Tibial artery (tissue), 4 donors: ENCODE results near the gene CRYBA1.
"Not testable (repeated sequence)": the region's sequence is repeated elsewhere in the genome, so short reads cannot be mapped to it uniquely, and the experiment has no call there.

Source experiments
- DNase-seq, 2 donors: peaks; one replicate each; pipeline ENCODE4 v3.0.0-alpha.2; 2019
- H3K27ac ChIP-seq, 2 donors: fragments of 200-600 bp; sonication (generic) in 1 of 2; 1 replicate in 1 of 2; 2 replicates in 1 of 2; pipeline ENCODE4 v1.5.1; 2018 to 2019; ENCODE audit warnings: mild to moderate bottlenecking in 1 of 2
- H3K27me3 ChIP-seq, 2 donors: fragments of 200-600 bp; sonication (generic) in 1 of 2; one replicate each; pipeline versions ENCODE4 v1.5.1 to v1.6.0; 2016 to 2019
- H3K36me3 ChIP-seq, 3 donors: fragments of 200-600 bp; sonication (generic) in 2 of 3; one replicate each; pipeline ENCODE4 v1.5.1; 2016 to 2019; ENCODE audit warnings: mild to moderate bottlenecking in 2 of 3
- H3K4me1 ChIP-seq, 4 donors: fragments of 200-600 bp; sonication (generic) in 2 of 4; 1 replicate in 3 of 4; 2 replicates in 1 of 4; pipeline ENCODE4 v1.5.1; 2016 to 2019
- H3K4me3 ChIP-seq, 2 donors: fragments of 200-600 bp; sonication (generic) in 1 of 2; 1 replicate in 1 of 2; 2 replicates in 1 of 2; pipeline ENCODE4 v1.5.1; 2018 to 2019; ENCODE audit warnings: mild to moderate bottlenecking in 2 of 2
- H3K9me3 ChIP-seq, 3 donors: fragments of 200-600 bp; sonication (generic) in 1 of 3; one replicate each; pipeline ENCODE4 v1.5.1; 2016 to 2019
- intact Hi-C: fragments of 100-400 bp; cut with DNase I; formaldehyde crosslinking; loops from one replicate; pipeline ENCODE4 v1.15.0; 2023; ENCODE audit warnings: low total_unique reads
- TF ChIP-seq, protein P1 (sequence below), 2 experiments: fragments of 200-600 bp in 1 of 2; fragments of 450-650 bp in 1 of 2; IDR thresholded peaks; one replicate each; pipeline ENCODE4 v1.5.1; 2017 to 2019; ENCODE audit warnings: antibody characterized with exemption in 2 of 2, mild to moderate bottlenecking in 1 of 2, moderate library complexity in 1 of 2

Gene CRYBA1

DNA sequence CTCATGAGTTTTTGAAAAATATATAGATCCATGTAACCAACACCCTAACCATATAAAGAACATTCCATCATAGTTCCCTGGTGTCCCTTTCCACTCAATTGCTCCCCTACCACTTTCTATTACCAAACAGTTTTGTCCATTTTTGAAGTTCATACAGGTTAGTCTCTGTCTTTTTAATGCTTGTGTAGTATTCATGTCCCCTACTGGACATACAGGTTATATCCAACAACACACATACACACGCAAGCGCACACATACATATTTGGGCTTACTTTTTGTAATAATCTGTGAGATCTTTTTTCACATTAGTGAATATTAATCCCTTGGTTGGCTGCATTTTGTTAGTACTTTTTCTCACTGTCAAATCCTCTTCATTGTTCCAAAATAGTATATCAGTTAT is 6.4 kb downstream of the CRYBA1 start:
- TF ChIP-seq, protein P1, sequence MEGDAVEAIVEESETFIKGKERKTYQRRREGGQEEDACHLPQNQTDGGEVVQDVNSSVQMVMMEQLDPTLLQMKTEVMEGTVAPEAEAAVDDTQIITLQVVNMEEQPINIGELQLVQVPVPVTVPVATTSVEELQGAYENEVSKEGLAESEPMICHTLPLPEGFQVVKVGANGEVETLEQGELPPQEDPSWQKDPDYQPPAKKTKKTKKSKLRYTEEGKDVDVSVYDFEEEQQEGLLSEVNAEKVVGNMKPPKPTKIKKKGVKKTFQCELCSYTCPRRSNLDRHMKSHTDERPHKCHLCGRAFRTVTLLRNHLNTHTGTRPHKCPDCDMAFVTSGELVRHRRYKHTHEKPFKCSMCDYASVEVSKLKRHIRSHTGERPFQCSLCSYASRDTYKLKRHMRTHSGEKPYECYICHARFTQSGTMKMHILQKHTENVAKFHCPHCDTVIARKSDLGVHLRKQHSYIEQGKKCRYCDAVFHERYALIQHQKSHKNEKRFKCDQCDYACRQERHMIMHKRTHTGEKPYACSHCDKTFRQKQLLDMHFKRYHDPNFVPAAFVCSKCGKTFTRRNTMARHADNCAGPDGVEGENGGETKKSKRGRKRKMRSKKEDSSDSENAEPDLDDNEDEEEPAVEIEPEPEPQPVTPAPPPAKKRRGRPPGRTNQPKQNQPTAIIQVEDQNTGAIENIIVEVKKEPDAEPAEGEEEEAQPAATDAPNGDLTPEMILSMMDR (IDR thresholded peaks at IDR 0.05), result no peak
- no peaks in the 10 kb centered on the region for H3K9me3 ChIP-seq
- H3K27ac ChIP-seq, result no peak overlapping the region
- no peak for DNase-seq
- intact Hi-C loops, result loop anchor here (5.0 kb wide), 1 partner anchor 39 kb away; the partner anchor contains the start of gene NUFIP2
- H3K36me3 ChIP-seq, result no peaks in the 10 kb centered on the region
- H3K4me3 ChIP-seq, result no peak overlapping the region
- H3K27me3 ChIP-seq, result no peaks in the 10 kb centered on the region
- peaks cover 0 to 44% (median 27%) of the 10 kb centered on the region in 4 donors for H3K4me1 ChIP-seq

DNA sequence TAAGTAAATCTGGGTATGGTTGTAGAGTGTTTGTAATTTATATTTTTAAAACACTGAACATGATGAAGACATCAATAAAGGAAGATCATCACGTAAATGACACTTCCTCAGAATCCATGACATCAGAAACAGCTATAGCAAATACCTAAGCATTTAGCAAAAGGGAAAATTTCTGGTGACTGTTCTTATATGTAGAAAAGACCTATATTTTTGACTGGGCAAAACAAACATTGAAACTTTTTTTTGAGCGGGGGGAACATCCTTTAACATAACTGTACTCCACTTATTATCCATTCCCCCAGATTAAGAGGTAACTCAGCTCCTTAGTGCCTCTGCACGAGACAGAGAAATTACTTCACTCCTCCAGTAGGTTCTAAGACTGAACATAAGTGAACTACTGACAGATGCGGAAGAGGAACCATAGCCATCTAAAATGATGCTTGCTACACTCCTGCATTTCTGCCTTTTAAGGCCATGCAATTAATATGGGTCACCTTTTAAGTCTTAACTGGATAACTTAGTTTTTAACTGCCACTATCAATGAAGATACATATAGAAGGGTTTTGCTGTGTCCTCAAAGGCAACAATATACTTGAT is 9.4 kb downstream of the CRYBA1 start:
- Histone ChIP-seq H3K9me3 (no peaks in the 10 kb centered on the region), H3K4me3 (no peak overlapping the region), H3K4me1 (peaks cover 0 to 55% (median 31%) of the 10 kb centered on the region in 4 donors), H3K27me3 (no peaks in the 10 kb centered on the region), H3K36me3 (peaks cover 0 to 20% (median 5%) of the 10 kb centered on the region in 3 donors), H3K27ac (peak overlapping the region; percentile 0 to 50)
- DNase-seq, result no peak
- intact Hi-C loops, result no loop called here
- TF ChIP-seq, protein P1 (IDR thresholded peaks at IDR 0.05), result no peak

DNA sequence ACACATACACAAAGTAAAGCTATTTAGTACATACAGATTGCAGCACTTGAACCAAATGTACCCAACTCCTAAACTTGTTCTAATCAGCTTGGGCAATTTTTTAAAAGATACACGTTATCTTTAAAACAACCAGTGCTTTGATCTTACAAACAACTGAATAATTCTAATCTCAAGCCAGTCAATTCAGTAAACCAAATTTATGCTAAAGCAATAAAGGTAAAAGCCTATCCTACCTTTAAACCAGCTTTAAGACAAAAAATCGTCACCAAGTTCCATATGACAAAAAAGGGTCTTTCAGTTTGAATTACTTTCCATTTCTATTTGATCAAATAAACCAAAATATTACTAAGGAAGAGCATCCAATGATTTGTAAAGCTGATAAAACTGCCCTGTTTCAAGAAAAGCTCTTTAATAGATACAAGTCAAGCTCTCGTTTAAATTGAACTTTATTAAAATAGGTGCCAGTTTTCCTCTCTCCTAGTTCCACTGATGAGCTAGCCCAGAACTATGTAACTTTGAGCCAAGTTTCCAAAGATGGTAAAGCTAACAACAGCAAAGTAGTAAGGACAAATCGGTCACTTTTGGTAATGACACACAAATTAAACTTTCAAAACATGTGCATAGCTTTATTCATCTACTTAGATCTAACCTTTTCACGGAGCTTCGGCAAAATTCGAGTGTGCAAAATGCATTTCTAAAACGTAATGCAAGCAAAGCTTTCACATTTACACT is 10.2 kb downstream of the CRYBA1 start:
- Histone ChIP-seq H3K36me3 (peaks cover 1 to 20% (median 9%) of the 10 kb centered on the region in 3 donors), H3K4me1 (peaks cover 0 to 53% (median 31%) of the 10 kb centered on the region in 4 donors), H3K27me3 (no peaks in the 10 kb centered on the region), H3K27ac (peak overlapping the region; percentile 10 to 50), H3K9me3 (no peaks in the 10 kb centered on the region), H3K4me3 (peak overlapping the region; percentile 17 to 18)
- TF ChIP-seq, protein P1 (IDR thresholded peaks at IDR 0.05), result peak in 1 of 2 experiments; percentile 9
- DNase-seq, result no peak
- intact Hi-C loops, result no loop called here

DNA sequence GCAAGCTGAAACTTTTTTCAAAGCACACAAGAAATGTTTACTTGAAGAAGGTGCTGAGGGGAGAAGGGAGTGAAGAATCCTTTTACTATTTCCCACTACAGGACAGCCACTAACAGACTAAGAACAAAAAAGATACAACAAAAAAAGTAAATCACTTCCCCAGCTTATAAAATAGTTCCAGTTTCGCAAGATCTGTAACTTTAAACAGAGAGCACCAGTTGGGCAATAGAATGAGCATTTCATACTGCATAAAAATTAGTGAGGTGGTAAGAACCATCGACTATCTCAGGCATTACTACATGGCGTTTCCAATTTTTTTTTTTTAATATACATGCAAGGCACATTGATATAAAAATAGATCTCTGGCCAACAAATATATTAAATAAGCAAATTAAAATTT is 11.1 kb downstream of the CRYBA1 start:
- H3K27ac ChIP-seq, result peak overlapping the region; percentile 10 to 50
- DNase-seq, result no peak
- no peaks in the 10 kb centered on the region for H3K27me3 ChIP-seq
- H3K36me3 ChIP-seq, result peaks cover 10 to 20% (median 18%) of the 10 kb centered on the region in 3 donors
- intact Hi-C loops, result no loop called here
- peak overlapping the region in 1 of 2 donors; percentile 17 for H3K4me3 ChIP-seq
- no peaks in the 10 kb centered on the region for H3K9me3 ChIP-seq
- TF ChIP-seq, protein P1 (IDR thresholded peaks at IDR 0.05), result no peak
- H3K4me1 ChIP-seq, result peaks cover 0 to 46% (median 31%) of the 10 kb centered on the region in 4 donors

DNA sequence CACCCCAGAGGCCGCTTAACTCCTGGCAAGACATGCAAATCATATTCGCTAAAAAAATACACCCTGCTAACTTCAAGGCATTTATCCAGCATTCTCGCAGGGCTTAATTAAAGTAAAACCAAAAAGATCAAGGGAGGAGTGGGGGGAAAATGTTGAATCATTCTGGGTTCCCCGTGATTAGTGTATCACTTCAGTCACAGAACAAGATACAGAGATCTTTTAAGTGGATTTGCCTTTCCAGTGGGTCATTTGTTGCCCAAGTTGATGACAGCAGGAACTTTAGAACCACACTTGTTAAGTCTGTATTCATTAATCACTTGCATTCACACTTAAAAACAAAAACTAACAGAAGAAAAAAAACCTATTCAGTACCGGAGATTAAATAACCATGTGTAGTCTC is 17.3 kb downstream of the CRYBA1 start:
- TF ChIP-seq, protein P1 (IDR thresholded peaks at IDR 0.05), result no peak
- peaks cover 34 to 59% (median 58%) of the 10 kb centered on the region in 3 donors for H3K36me3 ChIP-seq
- peaks cover 0 to 2% (median under 1%) of the 10 kb centered on the region in 4 donors for H3K4me1 ChIP-seq
- no peak overlapping the region for H3K27ac ChIP-seq
- intact Hi-C loops, result no loop called here
- no peaks in the 10 kb centered on the region for H3K27me3 ChIP-seq
- no peaks in the 10 kb centered on the region for H3K9me3 ChIP-seq
- no peak overlapping the region for H3K4me3 ChIP-seq
- no peak for DNase-seq

DNA sequence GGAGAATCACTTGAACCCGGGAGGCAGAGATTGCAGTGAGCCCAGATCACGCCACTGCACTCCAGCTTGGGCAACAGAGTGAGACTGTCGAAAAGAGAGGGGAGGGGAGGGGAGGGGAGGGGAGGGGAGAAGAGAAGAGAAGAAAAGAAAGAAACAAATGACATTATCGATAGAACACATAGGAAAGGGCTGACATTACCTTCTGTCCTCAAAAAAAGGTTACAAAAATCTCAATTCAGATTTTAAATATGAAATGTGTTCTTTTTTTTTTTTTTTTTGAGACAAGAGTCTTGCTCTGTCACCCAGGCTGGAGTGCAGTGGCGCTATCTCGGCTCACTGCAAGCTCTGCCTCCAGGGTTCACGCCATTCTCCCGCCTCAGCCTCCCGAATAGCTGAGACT is 25.3 kb downstream of the CRYBA1 start:
- intact Hi-C loops, result not testable (repeated sequence)
- H3K4me1 ChIP-seq, result peaks cover 0 to 63% (median 15%) of the 10 kb centered on the region in 4 donors
- H3K36me3 ChIP-seq, result peaks cover 12 to 29% (median 17%) of the 10 kb centered on the region in 3 donors

More for the DNA sequence above, 25.3 kb downstream of the CRYBA1 start:
- not testable (repeated sequence) for H3K4me3 ChIP-seq, DNase-seq, H3K27ac ChIP-seq, H3K27me3 ChIP-seq, H3K9me3 ChIP-seq
